Neural progenitor cell (in vitro differentiated cells): Measurements from ENCODE around the gene ELANE.

Source experiments
- CTCF ChIP-seq: fragments of 200-600 bp; sonication (generic); IDR thresholded peaks from 2 replicates; pipeline ENCODE4 v1.5.1; 2017; ENCODE audit warnings: antibody characterized with exemption, mild to moderate bottlenecking
- EZH2 ChIP-seq: fragments of 200-600 bp; sonication (generic); IDR thresholded peaks from 2 replicates; pipeline ENCODE4 v1.6.1; 2017; ENCODE audit warnings: antibody characterized with exemption, mild to moderate bottlenecking, moderate library complexity
- EZH2phosphoT487 ChIP-seq: fragments of 200-600 bp; sonication (generic); IDR thresholded peaks from 2 replicates; pipeline ENCODE4 v1.6.1; 2017; ENCODE audit warnings: antibody characterized with exemption

GRCh38 chr19:812747-813218, 39.3 kb upstream of the ELANE start:
- TF ChIP-seq CTCF = no peak
- TF ChIP-seq EZH2 = no peak
- TF ChIP-seq EZH2phosphoT487 = no peak
